Suprapubic skin (tissue), 4 donors: ENCODE results near the gene CDH10. TPM values are rescaled to one million over a fixed set of nuclear protein-coding genes. Genes with fewer than 3 reads are reported as not detected.

Experiments used
- DNase-seq, 2 donors: peaks; one replicate each; pipeline ENCODE4 v3.0.0-alpha.2; 2019; ENCODE audit warnings: low spot score in 2 of 2
- H3K27ac ChIP-seq: fragments of 200-600 bp; sonication (generic); one replicate; pipeline ENCODE4 v1.5.1; 2019
- H3K27me3 ChIP-seq: fragments of 200-600 bp; sonication (generic); one replicate; pipeline ENCODE4 v1.5.1; 2019
- H3K36me3 ChIP-seq: fragments of 200-600 bp; sonication (generic); one replicate; pipeline ENCODE4 v1.5.1; 2019
- H3K4me1 ChIP-seq: fragments of 200-600 bp; sonication (generic); one replicate; pipeline ENCODE4 v1.5.1; 2019
- H3K4me3 ChIP-seq: fragments of 200-600 bp; sonication (generic); one replicate; pipeline ENCODE4 v1.5.1; 2019; ENCODE audit warnings: mild to moderate bottlenecking
- H3K9me3 ChIP-seq: fragments of 200-600 bp; sonication (generic); one replicate; pipeline ENCODE4 v1.5.1; 2019
- CTCF ChIP-seq, 2 donors: fragments of 200-600 bp in 1 of 2; fragments of 450-650 bp in 1 of 2; sonication (generic) in 1 of 2; IDR thresholded peaks; one replicate each; pipeline ENCODE4 v1.5.1; 2016 to 2019; ENCODE audit warnings: antibody characterized with exemption in 2 of 2, mild to moderate bottlenecking in 1 of 2, moderate library complexity in 1 of 2
- EP300 ChIP-seq: sonication (generic); formaldehyde crosslinking; IDR thresholded peaks from one replicate; pipeline ENCODE4 v1.6.1; 2017; ENCODE audit warnings: antibody characterized with exemption
- POLR2A ChIP-seq, 2 donors: fragments of 450-650 bp; IDR thresholded peaks; one replicate each; pipeline ENCODE4 v1.6.1; 2017; ENCODE audit warnings: antibody characterized with exemption in 2 of 2, mild to moderate bottlenecking in 2 of 2, moderate library complexity in 2 of 2
- POLR2AphosphoS5 ChIP-seq, 3 donors: sonication (generic); formaldehyde crosslinking; IDR thresholded peaks; one replicate each; pipeline ENCODE4 v1.6.1; 2017; ENCODE audit warnings: antibody characterized with exemption in 3 of 3
- WGBS: methylation state at CpG from one replicate; pipeline ENCODE4 v1.1.5; 2018; 5-methylcytosine and 5-hydroxymethylcytosine counted together
- total RNA-seq, 4 donors: library from RNA; depleted of rRNA; stranded (reverse); fragments of >200 nt; gene quantifications; one replicate each; pipeline ENCODE4 v1.1.0, GENCODE V29; 2016

The CDH10 gene
- total RNA-seq, 4 donors from 2014 or later, result not detected

GRCh38 chr5:24509943-24510342, 134.8 kb downstream of the CDH10 start:
- WGBS, result 86% methylated on average over 3 of the region's 3 CpGs
- no peaks in the 10 kb centered on the region for H3K4me1 ChIP-seq
- TF ChIP-seq EP300, result no peak
- TF ChIP-seq POLR2A (IDR thresholded peaks at IDR 0.05), result no peak
- H3K27ac ChIP-seq, result no peak overlapping the region
- no peak for DNase-seq
- H3K9me3 ChIP-seq, result no peaks in the 10 kb centered on the region
- H3K27me3 ChIP-seq, result no peaks in the 10 kb centered on the region
- H3K36me3 ChIP-seq, result no peaks in the 10 kb centered on the region
- no peak overlapping the region for H3K4me3 ChIP-seq

- H3K27ac ChIP-seq, result no peak overlapping the region
- H3K9me3 ChIP-seq, result peaks cover 4% of the 10 kb centered on the region
- TF ChIP-seq POLR2A (IDR thresholded peaks at IDR 0.05) (no peak), EP300 (no peak), CTCF (IDR thresholded peaks at IDR 0.05) (no peak), POLR2AphosphoS5 (IDR thresholded peaks at IDR 0.05) (no peak)
- no peaks in the 10 kb centered on the region for H3K36me3 ChIP-seq
- no peaks in the 10 kb centered on the region for H3K27me3 ChIP-seq
- DNase-seq, result no peak
- no peaks in the 10 kb centered on the region for H3K4me1 ChIP-seq
- H3K4me3 ChIP-seq, result no peak overlapping the region
Observed at GRCh38 chr5:24505258-24505657, 139.5 kb downstream of the CDH10 start.

GRCh38 chr5:24497591-24498157, 147.1 kb downstream of the CDH10 start:
- Histone ChIP-seq H3K27ac (no peak overlapping the region), H3K4me3 (no peak overlapping the region), H3K4me1 (no peaks in the 10 kb centered on the region), H3K36me3 (no peaks in the 10 kb centered on the region), H3K27me3 (no peaks in the 10 kb centered on the region), H3K9me3 (peaks cover 4% of the 10 kb centered on the region)
- TF ChIP-seq EP300 (no peak), POLR2A (IDR thresholded peaks at IDR 0.05) (no peak), POLR2AphosphoS5 (IDR thresholded peaks at IDR 0.05) (no peak), CTCF (IDR thresholded peaks at IDR 0.05) (no peak)
- DNase-seq, result no peak
- 71% methylated on average over 5 of the region's 5 CpGs for WGBS

GRCh38 chr5:24497145-24497544, 147.6 kb downstream of the CDH10 start:
- no peaks in the 10 kb centered on the region for H3K27me3 ChIP-seq
- H3K4me3 ChIP-seq, result no peak overlapping the region
- H3K9me3 ChIP-seq, result peaks cover 1% of the 10 kb centered on the region
- no peaks in the 10 kb centered on the region for H3K36me3 ChIP-seq
- DNase-seq, result no peak
- WGBS, result 61% methylated on average over 3 of the region's 3 CpGs
- no peaks in the 10 kb centered on the region for H3K4me1 ChIP-seq
- no peak overlapping the region for H3K27ac ChIP-seq
- TF ChIP-seq CTCF (IDR thresholded peaks at IDR 0.05) (no peak), EP300 (no peak), POLR2AphosphoS5 (IDR thresholded peaks at IDR 0.05) (no peak), POLR2A (IDR thresholded peaks at IDR 0.05) (no peak)

- DNase-seq, result no peak
- TF ChIP-seq EP300 (no peak), POLR2A (IDR thresholded peaks at IDR 0.05) (no peak), CTCF (IDR thresholded peaks at IDR 0.05) (no peak), POLR2AphosphoS5 (IDR thresholded peaks at IDR 0.05) (no peak)
- no peak overlapping the region for H3K27ac ChIP-seq
- WGBS, result 69% methylated on average over 2 of the region's 2 CpGs
- no peaks in the 10 kb centered on the region for H3K9me3 ChIP-seq
- no peaks in the 10 kb centered on the region for H3K36me3 ChIP-seq
- H3K27me3 ChIP-seq, result no peaks in the 10 kb centered on the region
- H3K4me1 ChIP-seq, result no peaks in the 10 kb centered on the region
- H3K4me3 ChIP-seq, result no peak overlapping the region
Observed at GRCh38 chr5:24496268-24496667, 148.5 kb downstream of the CDH10 start.

GRCh38 chr5:24492229-24492628, 152.5 kb downstream of the CDH10 start:
- Histone ChIP-seq H3K27me3 (no peaks in the 10 kb centered on the region), H3K4me1 (no peaks in the 10 kb centered on the region), H3K36me3 (no peaks in the 10 kb centered on the region), H3K9me3 (no peaks in the 10 kb centered on the region), H3K27ac (no peak overlapping the region), H3K4me3 (no peak overlapping the region)
- TF ChIP-seq EP300 (no peak), POLR2AphosphoS5 (IDR thresholded peaks at IDR 0.05) (no peak), CTCF (IDR thresholded peaks at IDR 0.05) (no peak), POLR2A (IDR thresholded peaks at IDR 0.05) (no peak)
- no peak for DNase-seq
- WGBS, result 85% methylated on average over 3 of the region's 3 CpGs
